Mucosa of descending colon (tissue), 3 donors: ENCODE results near the gene TNPO3. TPM values are rescaled to one million over a fixed set of nuclear protein-coding genes. Genes with fewer than 3 reads are reported as not detected.

Experiments used
- ATAC-seq: fragments of 200-7000 bp; cut with Tn5 transposase; one replicate; pipeline ENCODE4 v1.9.1; 2020; ENCODE audit warnings: mild to moderate bottlenecking, moderate library complexity
- DNase-seq, 3 donors: peaks; one replicate each; pipeline ENCODE4 v3.0.0-alpha.2; 2020
- H3K36me3 ChIP-seq: fragments of 200-600 bp; one replicate; pipeline ENCODE4 v1.8.0; 2021; ENCODE audit warnings: low read depth, mild to moderate bottlenecking
- H3K4me1 ChIP-seq: fragments of 200-600 bp; one replicate; pipeline ENCODE4 v1.8.0; 2021; ENCODE audit warnings: low read depth, mild to moderate bottlenecking
- H3K4me3 ChIP-seq: fragments of 200-600 bp; one replicate; pipeline ENCODE4 v1.8.0; 2021; ENCODE audit warnings: mild to moderate bottlenecking
- H3K9me3 ChIP-seq: fragments of 200-600 bp; one replicate; pipeline ENCODE4 v1.8.0; 2021; ENCODE audit warnings: mild to moderate bottlenecking
- CTCF ChIP-seq: fragments of 200-600 bp; IDR thresholded peaks from one replicate; pipeline ENCODE4 v1.8.0; 2022; ENCODE audit warnings: antibody characterized with exemption, mild to moderate bottlenecking
- intact Hi-C, 2 donors: fragments of 100-400 bp; cut with DNase I in 1 of 2; cut with micrococcal nuclease in 1 of 2; formaldehyde crosslinking; loops; one replicate each; pipeline versions ENCODE4 v1.11.0 to v1.11.1; 2022; cut with DNase I, micrococcal nuclease
- total RNA-seq, 3 donors: library from RNA; stranded (reverse); fragmentation: NEBNext Ultra II Directional in 2 of 3; extraction: Animal tissue kit (Norgen Biotek cat#: 25700) in 2 of 3; gene quantifications; one replicate each; pipeline versions ENCODE4 v1.2.1 to v1.2.4, GENCODE V29; 2021 to 2023
- donor health status: DM: no; HTN: no; CAD: no; lungs with moderate emphysema.
- donor health status: DM: no; HTN: no; CAD: no.
- donor health status: DM: no; HTN: yes; CAD: no.

TNPO3 gene
- total RNA-seq, 3 donors from 2014 or later: 36.0 to 43.6 (median 38.7) TPM

- Histone ChIP-seq H3K4me1 (peaks cover 9% of the 10 kb centered on the region), H3K9me3 (no peaks in the 10 kb centered on the region), H3K4me3 (no peak overlapping the region), H3K36me3 (no peaks in the 10 kb centered on the region)
- peak; percentile 86 for ATAC-seq
- peak; percentile 61 to 77 (median 69) for DNase-seq
- intact Hi-C loops: no loop called here
- TF ChIP-seq CTCF: no peak
Measured at GRCh38 chr7:128911423-128912031, 143.4 kb downstream of the TNPO3 start.

- intact Hi-C loops: no loop called here
- peaks cover 9% of the 10 kb centered on the region for H3K4me1 ChIP-seq
- no peak within 1 kb of the TSS for H3K4me3 ChIP-seq
- H3K9me3 ChIP-seq: no peaks in the 10 kb centered on the region
- ATAC-seq (no peak), DNase-seq (no peak)
- TF ChIP-seq CTCF: no peak
- no peaks in the 10 kb centered on the region for H3K36me3 ChIP-seq
Measured at GRCh38 chr7:128910569-128910945, 144.4 kb downstream of the TNPO3 start, which contains the start of gene KCP. Gene KCP, minus strand, starts transcription at chr7:128910709. Its CDS starts 33 bp downstream, at chr7:128910676.

- intact Hi-C loops: loop anchor here in 1 of 2 donors (10.0 kb wide), 1 partner anchor 185 kb away; no protein-coding TSS in a partner anchor
- no peak for TF ChIP-seq CTCF
- Histone ChIP-seq H3K9me3 (no peaks in the 10 kb centered on the region), H3K36me3 (no peaks in the 10 kb centered on the region), H3K4me1 (peaks cover 7% of the 10 kb centered on the region), H3K4me3 (no peak overlapping the region)
- ATAC-seq (no peak), DNase-seq (no peak)
Measured at GRCh38 chr7:128909625-128910568, 145.0 kb downstream of the TNPO3 start.

GRCh38 chr7:128908750-128909624, 145.9 kb downstream of the TNPO3 start:
- no peak for DNase-seq

More at GRCh38 chr7:128908750-128909624, 145.9 kb downstream of the TNPO3 start:
- Histone ChIP-seq H3K4me1 (peaks cover 7% of the 10 kb centered on the region), H3K4me3 (no peak overlapping the region), H3K36me3 (no peaks in the 10 kb centered on the region), H3K9me3 (no peaks in the 10 kb centered on the region)
- TF ChIP-seq CTCF: no peak
- ATAC-seq: no peak
- intact Hi-C loops: loop anchor here in 1 of 2 donors (10.0 kb wide), 1 partner anchor 186 kb away; no protein-coding TSS in a partner anchor
